Adipocyte (in vitro differentiated cells): ENCODE data around the gene B3GNT5.

Experiments used
- DNase-seq: peaks from one replicate; pipeline ENCODE4 v3.0.0-alpha.2; 2015; ENCODE audit warnings: low read depth
- H3K27me3 ChIP-seq: replicated peaks from 2 replicates; pipeline ENCODE4 v1.7.0; 2013; ENCODE audit warnings: mild to moderate bottlenecking, low read length, moderate library complexity; ENCODE audit not compliant: control insufficient read depth, insufficient read depth
- H3K36me3 ChIP-seq: 2 replicates; pipeline ENCODE4 v1.7.0; 2013; ENCODE audit warnings: low read length, mild to moderate bottlenecking, moderate library complexity; ENCODE audit not compliant: control insufficient read depth, insufficient read depth, severe bottlenecking
- H3K4me1 ChIP-seq: 2 replicates; pipeline ENCODE4 v1.7.0; 2013; ENCODE audit warnings: mild to moderate bottlenecking, low read length, moderate library complexity; ENCODE audit not compliant: control insufficient read depth, insufficient read depth
- H3K4me3 ChIP-seq: 2 replicates; pipeline ENCODE4 v1.7.0; 2013; ENCODE audit warnings: mild to moderate bottlenecking, low read length, moderate library complexity
- H3K9ac ChIP-seq: 2 replicates; pipeline ENCODE4 v1.7.0; 2013; ENCODE audit warnings: mild to moderate bottlenecking, low read length, moderate library complexity
- H3K9me3 ChIP-seq: 2 replicates; pipeline ENCODE4 v1.7.0; 2013; ENCODE audit warnings: mild to moderate bottlenecking, low read length, moderate library complexity; ENCODE audit not compliant: control insufficient read depth

Gene B3GNT5

GRCh38 chr3:183233966-183234365, 19.1 kb upstream of the B3GNT5 start:
- no peak overlapping the region for H3K4me3 ChIP-seq
- DNase-seq, result no peak
- no peak overlapping the region for H3K9ac ChIP-seq
- no peaks in the 10 kb centered on the region for H3K9me3 ChIP-seq
- peaks cover 5% of the 10 kb centered on the region for H3K27me3 ChIP-seq
- H3K4me1 ChIP-seq, result no peaks in the 10 kb centered on the region
- H3K36me3 ChIP-seq, result no peaks in the 10 kb centered on the region

DNA sequence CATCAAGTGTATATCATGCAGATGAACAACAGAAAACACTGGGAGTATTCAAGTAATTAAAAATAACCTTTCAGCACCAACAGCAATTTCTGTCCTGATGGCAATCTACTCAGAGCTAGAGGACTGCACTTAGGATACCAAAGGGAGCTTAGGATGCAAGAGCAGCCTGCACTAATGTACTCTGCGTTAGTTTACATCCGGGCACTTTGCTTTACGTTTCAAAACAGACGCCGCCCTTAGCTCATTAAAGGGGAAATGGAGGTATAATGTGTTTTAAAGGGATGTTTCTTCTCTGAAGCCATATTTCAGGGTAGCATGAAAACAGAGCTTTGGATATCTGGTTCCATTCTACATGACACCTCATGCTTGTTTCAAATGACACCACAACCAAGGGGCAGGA, 14.0 kb upstream of the B3GNT5 start:
- Histone ChIP-seq H3K4me3 (no peak overlapping the region), H3K9ac (no peak overlapping the region), H3K36me3 (no peaks in the 10 kb centered on the region), H3K4me1 (no peaks in the 10 kb centered on the region), H3K9me3 (peaks cover 12% of the 10 kb centered on the region), H3K27me3 (no peaks in the 10 kb centered on the region)
- no peak for DNase-seq

- H3K36me3 ChIP-seq, result no peaks in the 10 kb centered on the region
- peaks cover 12% of the 10 kb centered on the region for H3K9me3 ChIP-seq
- peaks cover 13% of the 10 kb centered on the region for H3K4me1 ChIP-seq
- no peaks in the 10 kb centered on the region for H3K27me3 ChIP-seq
- H3K4me3 ChIP-seq, result no peak overlapping the region
- no peak overlapping the region for H3K9ac ChIP-seq
- DNase-seq, result no peak
Measured at GRCh38 chr3:183242431-183242830, 10.6 kb upstream of the B3GNT5 start.

DNA sequence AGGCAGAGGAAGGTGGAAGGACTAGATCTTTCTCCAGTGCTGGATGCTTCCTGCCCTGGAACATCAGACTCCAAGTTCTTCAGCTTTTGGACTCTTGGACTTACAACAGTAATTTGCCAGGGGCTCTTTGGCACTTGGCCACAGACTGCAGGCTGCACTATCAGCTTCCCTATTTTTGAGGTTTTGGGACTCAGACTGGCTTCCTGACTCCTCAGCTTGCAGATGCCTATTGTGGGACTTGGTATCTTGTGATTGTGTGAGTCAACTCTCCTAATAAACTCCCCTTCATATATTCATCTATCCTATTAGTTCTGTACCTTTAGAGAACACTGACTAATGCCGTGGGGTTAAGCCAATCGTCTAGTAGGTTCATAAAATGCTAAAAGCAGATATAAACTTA, 8.8 kb upstream of the B3GNT5 start:
- peaks cover 12% of the 10 kb centered on the region for H3K9me3 ChIP-seq
- peaks cover 13% of the 10 kb centered on the region for H3K4me1 ChIP-seq
- H3K4me3 ChIP-seq, result no peak overlapping the region
- DNase-seq, result no peak
- no peak overlapping the region for H3K9ac ChIP-seq
- no peaks in the 10 kb centered on the region for H3K27me3 ChIP-seq
- no peaks in the 10 kb centered on the region for H3K36me3 ChIP-seq

GRCh38 chr3:183244981-183245476, 8.0 kb upstream of the B3GNT5 start:
- no peak for DNase-seq
- Histone ChIP-seq H3K4me1 (peaks cover 13% of the 10 kb centered on the region), H3K4me3 (no peak overlapping the region), H3K9ac (no peak overlapping the region), H3K27me3 (no peaks in the 10 kb centered on the region), H3K9me3 (peaks cover 12% of the 10 kb centered on the region), H3K36me3 (no peaks in the 10 kb centered on the region)

- no peak overlapping the region for H3K4me3 ChIP-seq
- no peaks in the 10 kb centered on the region for H3K36me3 ChIP-seq
- no peak overlapping the region for H3K9ac ChIP-seq
- peaks cover 13% of the 10 kb centered on the region for H3K4me1 ChIP-seq
- peaks cover 4% of the 10 kb centered on the region for H3K27me3 ChIP-seq
- DNase-seq, result peak; percentile 12
- peaks cover 9% of the 10 kb centered on the region for H3K9me3 ChIP-seq
Measured at GRCh38 chr3:183247011-183247589, 6.0 kb upstream of the B3GNT5 start.

DNA sequence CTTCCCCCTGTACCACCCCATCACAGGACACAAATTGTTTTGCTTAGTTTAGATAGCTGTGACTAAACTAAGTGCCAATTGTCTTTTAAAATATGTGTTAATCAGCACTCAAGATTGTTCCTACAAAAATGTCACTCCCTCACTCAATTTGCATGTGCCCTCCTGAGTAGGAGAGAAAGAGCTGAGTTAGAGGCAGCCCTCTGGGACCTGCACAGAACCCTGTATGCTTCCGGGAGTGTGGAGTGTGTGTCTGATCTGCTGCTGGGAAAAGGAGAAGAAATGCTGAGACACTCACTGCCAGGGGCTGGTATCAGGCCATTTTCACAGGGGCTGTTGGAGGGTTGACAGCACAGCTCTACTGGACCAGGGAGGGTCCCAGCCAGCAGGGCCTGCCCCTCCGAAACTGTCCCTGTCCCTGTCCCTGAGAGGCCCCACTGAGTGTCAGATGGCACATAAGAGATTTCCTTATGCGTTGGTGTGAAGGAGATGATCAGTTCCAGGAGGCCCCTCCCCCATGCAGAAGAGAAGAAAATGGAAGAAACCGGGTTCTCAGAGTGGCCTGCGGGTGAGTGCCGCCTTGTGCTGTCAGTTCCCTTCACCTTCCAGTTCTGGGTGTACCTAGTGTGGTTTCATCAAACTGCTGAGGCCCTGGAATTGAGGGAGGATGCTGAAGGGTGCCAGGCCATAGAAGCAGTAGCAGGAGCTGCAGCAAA, 3.9 kb upstream of the B3GNT5 start:
- no peak for DNase-seq
- Histone ChIP-seq H3K9me3 (no peaks in the 10 kb centered on the region), H3K4me3 (no peak overlapping the region)

DNA sequence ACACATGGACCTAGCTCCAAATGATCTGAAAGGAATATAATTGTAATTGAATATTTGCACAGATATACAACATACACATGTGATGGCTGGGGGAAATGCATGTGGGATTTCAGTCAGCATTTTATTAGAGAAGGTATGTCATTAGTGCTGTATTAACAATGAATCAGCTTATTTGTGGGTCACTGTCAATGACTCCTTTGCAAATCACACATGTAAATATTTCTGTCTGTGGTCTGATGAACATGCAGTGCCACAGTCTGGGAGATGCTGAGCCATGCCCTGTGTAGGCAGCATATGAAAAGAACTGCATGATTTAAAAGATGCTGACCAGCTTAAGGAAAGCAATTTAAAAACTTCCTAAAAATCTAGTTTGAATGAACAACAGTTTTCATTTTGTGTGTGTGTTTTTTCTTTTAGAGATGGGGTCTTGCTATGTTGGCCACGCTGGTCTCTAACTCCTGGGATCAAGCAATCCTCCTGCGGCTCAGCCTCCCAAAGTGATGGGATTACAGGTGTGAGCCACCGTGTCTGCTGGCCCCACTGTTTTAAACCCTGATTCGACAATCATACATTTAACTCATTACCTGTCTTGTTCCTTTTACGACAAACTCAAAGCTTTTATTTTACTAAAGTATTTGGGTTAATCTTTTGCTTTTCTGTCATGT, 803 bp upstream of the B3GNT5 start:
- DNase-seq, result no peak
- H3K27me3 ChIP-seq, result peaks cover 4% of the 10 kb centered on the region
- no peaks in the 10 kb centered on the region for H3K9me3 ChIP-seq
- peak overlapping the region; percentile 94 for H3K4me3 ChIP-seq
- no peak overlapping the region for H3K9ac ChIP-seq
- no peaks in the 10 kb centered on the region for H3K36me3 ChIP-seq
- peaks cover 3% of the 10 kb centered on the region for H3K4me1 ChIP-seq

More for the DNA sequence above, 3.9 kb upstream of the B3GNT5 start:
- H3K4me1 ChIP-seq, result peaks cover 15% of the 10 kb centered on the region
- H3K36me3 ChIP-seq, result no peaks in the 10 kb centered on the region
- peaks cover 4% of the 10 kb centered on the region for H3K27me3 ChIP-seq
- no peak overlapping the region for H3K9ac ChIP-seq

GRCh38 chr3:183253528-183254486, 754 bp downstream of the B3GNT5 start:
- peak; percentile 83 for DNase-seq
- peaks cover 3% of the 10 kb centered on the region for H3K4me1 ChIP-seq
- no peaks in the 10 kb centered on the region for H3K9me3 ChIP-seq
- peak overlapping the region; percentile 87 for H3K9ac ChIP-seq
- H3K27me3 ChIP-seq, result peaks cover 4% of the 10 kb centered on the region
- H3K36me3 ChIP-seq, result no peaks in the 10 kb centered on the region
- H3K4me3 ChIP-seq, result peak overlapping the region; percentile 94

GRCh38 chr3:183254487-183255347, 1.7 kb downstream of the B3GNT5 start:
- H3K9ac ChIP-seq, result peak overlapping the region; percentile 87
- peaks cover 13% of the 10 kb centered on the region for H3K4me1 ChIP-seq
- H3K4me3 ChIP-seq, result peak overlapping the region; percentile 94
- no peaks in the 10 kb centered on the region for H3K36me3 ChIP-seq
- peaks cover 4% of the 10 kb centered on the region for H3K27me3 ChIP-seq
- peak; percentile 42 for DNase-seq
- no peaks in the 10 kb centered on the region for H3K9me3 ChIP-seq
